HUES64 (cell line): ENCODE results near the gene IDH3A.

Experiments used
- H3K27ac ChIP-seq: 2 replicates; pipeline ENCODE4 v1.7.0; 2013; ENCODE audit warnings: low read depth, low read length, inconsistent platforms
- H3K27me3 ChIP-seq: 2 replicates; pipeline ENCODE4 v1.6.1; 2013; ENCODE audit warnings: mild to moderate bottlenecking, low read length; ENCODE audit not compliant: insufficient read depth
- H3K36me3 ChIP-seq: 2 replicates; pipeline ENCODE4 v1.6.1; 2013; ENCODE audit warnings: mild to moderate bottlenecking, low read length; ENCODE audit not compliant: insufficient read depth
- H3K4me1 ChIP-seq: 2 replicates; pipeline ENCODE4 v1.6.1; 2013; ENCODE audit warnings: mild to moderate bottlenecking, low read length, moderate library complexity; ENCODE audit not compliant: insufficient read depth
- H3K4me3 ChIP-seq: 2 replicates; pipeline ENCODE4 v1.5.1; 2013; ENCODE audit warnings: mild to moderate bottlenecking, low read length, moderate library complexity
- H3K9ac ChIP-seq: 2 replicates; pipeline ENCODE4 v1.6.1; 2013; ENCODE audit warnings: mild to moderate bottlenecking, low read depth, low read length
- H3K9me3 ChIP-seq: 2 replicates; pipeline ENCODE4 v1.6.1; 2013; ENCODE audit warnings: low read depth, low read length; ENCODE audit not compliant: insufficient read depth
- WGBS: fragments of 150-250, 120-280 bp; methylation state at CpG from one replicate; pipeline ENCODE4 v1.1.7; 2013; ENCODE audit warnings: missing lambda C conversion rate; 5-methylcytosine and 5-hydroxymethylcytosine counted together

Gene IDH3A

DNA sequence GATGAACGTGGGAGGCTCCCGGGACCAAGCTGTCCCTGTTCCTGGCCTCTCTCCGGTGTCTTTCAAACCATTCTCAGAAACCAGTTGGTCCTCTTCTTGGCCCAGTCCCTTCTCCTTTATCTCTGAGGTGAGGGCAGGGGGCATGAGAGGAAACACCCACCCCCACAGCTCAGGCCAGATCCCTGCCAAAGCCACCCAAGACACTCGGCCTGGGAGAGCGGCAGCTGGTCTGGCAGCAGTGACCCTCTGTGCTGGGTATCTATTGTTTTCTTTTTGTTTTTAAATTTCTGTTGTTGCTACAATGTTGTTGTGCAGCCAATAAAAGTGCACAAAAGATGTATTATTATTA, 57.9 kb downstream of the IDH3A start:
- H3K9ac ChIP-seq, result no peak overlapping the region
- no peaks in the 10 kb centered on the region for H3K27me3 ChIP-seq
- no peaks in the 10 kb centered on the region for H3K4me1 ChIP-seq
- H3K27ac ChIP-seq, result no peak overlapping the region
- H3K4me3 ChIP-seq, result no peak overlapping the region
- no peaks in the 10 kb centered on the region for H3K9me3 ChIP-seq
- 89% methylated on average over 5 of the region's 5 CpGs for WGBS
- no peaks in the 10 kb centered on the region for H3K36me3 ChIP-seq

DNA sequence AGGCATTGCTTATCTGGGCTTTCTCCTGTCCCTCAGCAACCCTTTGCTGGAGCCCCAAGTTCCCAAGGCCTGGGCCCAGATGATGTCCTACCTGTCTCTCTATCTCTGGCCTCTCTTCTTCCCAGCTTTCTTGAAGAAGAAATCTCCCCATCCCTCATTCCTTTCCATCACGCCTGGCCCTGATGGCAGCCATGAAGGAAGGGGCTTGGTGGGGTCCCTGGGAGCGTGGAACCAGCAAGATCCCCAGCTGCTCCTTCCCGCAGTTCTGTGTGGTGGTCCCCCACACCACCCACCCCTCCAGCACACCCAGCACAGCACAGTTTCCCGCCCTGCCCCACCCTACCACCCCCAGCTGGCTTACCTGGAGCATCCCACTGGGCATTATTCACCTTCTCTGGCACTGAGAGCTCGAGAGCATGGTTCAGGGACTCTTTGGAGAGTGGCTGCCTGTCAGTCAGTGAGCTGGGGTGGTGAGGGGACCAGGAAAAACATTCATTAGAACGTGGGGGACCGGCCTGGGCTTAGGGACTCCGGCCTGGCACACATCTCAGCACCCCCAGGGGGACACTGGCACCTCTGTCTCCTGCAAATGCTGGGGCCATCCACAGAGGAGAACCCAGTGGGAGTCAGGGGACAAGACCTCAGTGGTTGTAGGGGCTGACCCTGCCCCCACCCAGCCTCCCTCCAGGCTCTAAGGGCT, 58.6 kb downstream of the IDH3A start:
- Histone ChIP-seq H3K27me3 (no peaks in the 10 kb centered on the region), H3K4me1 (no peaks in the 10 kb centered on the region), H3K36me3 (no peaks in the 10 kb centered on the region), H3K9ac (no peak overlapping the region), H3K9me3 (no peaks in the 10 kb centered on the region), H3K4me3 (no peak overlapping the region), H3K27ac (no peak overlapping the region)
- 93% methylated on average over 8 of the region's 8 CpGs for WGBS

DNA sequence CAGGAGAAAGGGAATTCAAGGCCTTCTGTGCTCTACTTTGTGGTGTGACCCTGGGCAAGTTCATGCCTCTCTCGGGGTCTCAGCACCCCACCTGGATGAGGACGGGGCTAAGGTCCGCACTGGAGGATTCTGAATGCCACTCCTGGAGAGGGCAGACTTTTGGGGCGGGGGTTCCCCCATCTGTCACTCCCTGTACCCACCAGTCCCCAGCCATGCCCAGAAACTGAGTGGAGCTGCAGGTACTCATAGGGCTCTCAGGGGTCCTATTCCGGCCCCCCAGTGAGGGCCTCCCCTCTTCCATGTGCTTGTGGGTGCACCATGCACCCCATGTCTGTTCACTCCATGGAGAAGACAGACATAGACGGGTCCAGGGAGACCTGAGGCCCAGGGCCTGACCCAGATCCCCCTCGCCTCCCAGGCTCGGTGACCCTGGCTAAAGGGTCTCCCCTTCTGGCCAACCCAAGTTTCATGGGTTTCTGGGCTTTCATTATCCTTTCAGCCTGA, 59.2 kb downstream of the IDH3A start:
- Histone ChIP-seq H3K27me3 (no peaks in the 10 kb centered on the region), H3K4me3 (no peak overlapping the region), H3K9ac (no peak overlapping the region), H3K9me3 (no peaks in the 10 kb centered on the region), H3K27ac (no peak overlapping the region), H3K36me3 (no peaks in the 10 kb centered on the region), H3K4me1 (no peaks in the 10 kb centered on the region)
- WGBS, result 91% methylated on average over 8 of the region's 8 CpGs

DNA sequence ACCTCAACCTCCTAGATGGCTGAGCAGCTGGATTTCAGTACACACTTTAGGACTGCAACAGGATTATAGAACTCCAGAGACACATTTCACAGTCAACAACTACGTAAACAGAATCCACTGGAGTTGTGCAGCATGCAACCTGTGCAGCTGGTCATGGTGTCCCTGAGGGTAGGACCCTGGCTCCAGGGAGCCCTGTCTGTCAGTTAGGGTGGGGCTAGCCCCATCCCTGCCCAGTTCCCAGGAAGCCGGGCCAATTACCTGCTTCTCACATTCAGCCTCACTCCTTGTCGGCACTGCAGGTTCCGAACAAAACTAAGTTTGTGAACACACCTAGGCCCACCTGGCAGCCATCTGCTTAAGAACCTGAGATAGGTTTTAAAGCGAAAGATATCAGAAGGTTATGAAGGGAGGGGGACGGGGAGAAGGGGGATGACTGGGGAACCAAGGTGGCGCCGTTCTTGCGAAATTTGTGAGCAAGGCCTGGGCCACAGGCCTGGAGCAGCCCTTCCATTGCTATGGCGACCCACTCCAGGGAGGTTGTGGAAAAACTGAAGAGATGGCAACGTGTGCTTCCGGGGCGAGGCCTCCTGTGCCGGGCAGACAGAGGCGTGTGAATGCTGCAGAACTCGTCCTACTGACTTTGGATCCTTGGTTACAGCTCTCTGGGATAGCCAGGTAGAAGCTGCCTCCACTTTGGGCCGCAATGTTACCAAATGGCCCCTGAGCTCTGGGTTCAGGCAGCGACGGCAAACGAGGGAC, 59.9 kb downstream of the IDH3A start:
- Histone ChIP-seq H3K9ac (no peak overlapping the region), H3K27ac (no peak overlapping the region), H3K9me3 (no peaks in the 10 kb centered on the region), H3K4me1 (no peaks in the 10 kb centered on the region), H3K36me3 (no peaks in the 10 kb centered on the region), H3K4me3 (no peak overlapping the region), H3K27me3 (no peaks in the 10 kb centered on the region)
- WGBS, result 93% methylated on average over 20 of the region's 20 CpGs

DNA sequence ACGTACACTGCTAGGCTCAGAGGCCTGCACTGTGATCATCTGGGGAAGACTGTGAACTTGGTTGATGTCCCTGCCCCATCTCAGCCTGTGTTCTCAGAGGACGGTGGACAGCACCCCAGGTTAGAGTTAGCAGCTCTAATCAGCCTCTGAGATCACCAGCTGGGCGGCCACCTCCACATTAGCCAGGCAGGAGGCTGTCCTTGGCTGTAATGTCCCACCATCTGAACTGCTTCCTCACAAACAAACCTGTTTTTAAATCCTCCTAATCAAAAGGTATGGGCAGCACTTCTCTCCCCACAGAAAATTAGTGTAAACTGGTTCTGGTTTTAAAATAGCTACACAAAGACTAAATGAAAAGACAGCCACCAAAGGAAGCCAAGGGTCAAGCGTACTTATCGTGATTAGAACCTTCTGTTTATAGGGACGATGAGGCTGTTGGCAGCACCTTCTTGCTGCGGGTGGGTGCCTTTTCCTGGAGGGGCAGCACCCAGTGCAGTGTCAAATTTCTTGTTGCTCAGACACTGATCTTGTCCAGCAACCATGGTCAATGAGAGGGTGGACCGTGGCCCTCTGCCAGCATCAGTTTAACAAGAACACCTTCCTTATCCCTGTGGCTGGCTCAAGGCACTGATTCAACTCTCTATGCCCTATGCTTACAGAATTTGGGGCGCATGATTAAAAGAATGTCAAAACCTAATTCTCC, 60.6 kb downstream of the IDH3A start:
- 94% methylated on average over 9 of the region's 9 CpGs for WGBS
- H3K4me3 ChIP-seq, result no peak overlapping the region
- peaks cover 2% of the 10 kb centered on the region; the same call in 1 of the 2 replicates for H3K4me1 ChIP-seq
- H3K36me3 ChIP-seq, result no peaks in the 10 kb centered on the region
- no peak overlapping the region for H3K27ac ChIP-seq
- H3K9ac ChIP-seq, result no peak overlapping the region
- H3K9me3 ChIP-seq, result no peaks in the 10 kb centered on the region
- H3K27me3 ChIP-seq, result no peaks in the 10 kb centered on the region

DNA sequence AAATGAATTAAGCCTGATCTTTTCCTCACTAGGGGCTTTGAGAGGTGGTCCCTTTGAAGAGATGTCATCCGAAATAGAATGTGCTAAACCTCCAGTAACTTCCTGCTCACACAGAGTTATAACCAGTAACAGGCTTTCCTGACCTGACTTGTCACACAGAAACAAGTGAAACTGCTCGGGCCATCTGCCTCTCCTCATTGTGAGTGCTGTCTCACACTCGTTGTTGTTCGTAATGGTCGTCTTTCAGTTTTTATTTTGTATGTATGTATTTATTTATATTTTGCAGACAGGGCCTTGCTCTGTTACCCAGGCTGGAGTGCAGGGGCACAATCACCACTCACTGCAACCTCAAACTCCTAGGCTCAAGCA, 61.2 kb downstream of the IDH3A start:
- Histone ChIP-seq H3K36me3 (no peaks in the 10 kb centered on the region), H3K27me3 (no peaks in the 10 kb centered on the region), H3K27ac (no peak overlapping the region), H3K9ac (no peak overlapping the region), H3K9me3 (no peaks in the 10 kb centered on the region), H3K4me3 (no peak overlapping the region), H3K4me1 (peaks cover 6% of the 10 kb centered on the region; the same call in 1 of the 2 replicates)
- WGBS, result 91% methylated on average over 5 of the region's 5 CpGs

DNA sequence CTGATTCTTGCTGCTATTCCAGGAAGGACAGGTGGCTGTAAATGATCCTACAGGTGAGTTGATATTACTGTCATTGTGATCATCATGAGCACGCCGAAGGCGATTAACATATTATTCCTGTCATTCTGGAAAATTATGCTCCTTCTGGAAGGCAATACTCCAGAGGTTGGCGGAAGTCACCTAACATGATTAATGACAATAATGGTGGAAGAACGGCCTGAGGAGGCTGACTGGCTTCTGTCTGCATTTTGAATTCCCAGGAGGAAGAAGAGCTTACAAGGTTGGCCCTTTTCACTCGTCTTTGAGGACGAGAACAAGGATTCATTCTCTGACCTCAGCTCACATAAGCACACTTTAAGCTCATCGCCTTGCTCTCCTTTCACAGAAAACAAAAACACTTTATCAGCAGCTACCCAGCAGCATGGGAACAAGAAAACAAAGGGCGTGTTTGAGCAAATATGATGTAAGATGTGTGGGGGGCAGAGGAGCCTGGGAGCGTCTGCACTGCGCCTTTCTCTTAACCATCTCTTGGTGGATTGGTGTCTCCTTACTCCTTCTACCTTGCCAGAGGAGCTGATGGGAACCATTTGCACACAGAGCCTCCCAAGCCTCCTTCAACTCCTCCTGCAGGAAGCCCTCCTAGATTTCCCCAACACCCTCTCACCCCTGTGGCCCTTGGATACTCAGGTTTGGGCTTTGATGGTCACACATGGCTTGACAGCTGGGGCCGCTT, 62.2 kb downstream of the IDH3A start:
- WGBS, result 89% methylated on average over 12 of the region's 12 CpGs
- no peak overlapping the region for H3K4me3 ChIP-seq
- H3K27me3 ChIP-seq, result no peaks in the 10 kb centered on the region
- H3K9ac ChIP-seq, result no peak overlapping the region
- peaks cover 6% of the 10 kb centered on the region; the same call in 1 of the 2 replicates for H3K4me1 ChIP-seq
- H3K9me3 ChIP-seq, result no peaks in the 10 kb centered on the region
- no peak overlapping the region for H3K27ac ChIP-seq
- H3K36me3 ChIP-seq, result no peaks in the 10 kb centered on the region

DNA sequence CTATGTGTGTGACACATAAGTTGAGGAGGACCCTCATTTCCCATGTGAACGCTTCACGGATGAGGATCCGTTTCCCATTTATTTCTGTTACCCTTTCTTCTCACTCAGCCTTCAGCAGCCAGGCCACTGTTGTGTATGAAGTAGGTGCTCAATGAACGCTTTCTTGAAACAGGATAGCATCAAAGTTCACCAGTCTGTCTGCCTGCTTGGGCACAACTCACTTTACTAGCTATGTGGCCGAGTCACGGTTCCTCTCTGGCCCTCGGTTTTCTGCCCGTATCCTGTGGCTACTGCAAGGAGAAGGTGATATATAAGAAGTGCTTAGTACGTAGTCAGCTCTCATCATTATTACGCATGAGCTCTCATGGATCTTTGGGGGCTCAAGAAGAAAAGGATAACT, 62.8 kb downstream of the IDH3A start:
- H3K9me3 ChIP-seq, result no peaks in the 10 kb centered on the region
- peaks cover 6% of the 10 kb centered on the region; the same call in 1 of the 2 replicates for H3K4me1 ChIP-seq
- no peak overlapping the region for H3K9ac ChIP-seq
- no peaks in the 10 kb centered on the region for H3K36me3 ChIP-seq
- WGBS, result 94% methylated on average over 10 of the region's 10 CpGs
- no peaks in the 10 kb centered on the region for H3K27me3 ChIP-seq
- no peak overlapping the region for H3K27ac ChIP-seq
- H3K4me3 ChIP-seq, result no peak overlapping the region

DNA sequence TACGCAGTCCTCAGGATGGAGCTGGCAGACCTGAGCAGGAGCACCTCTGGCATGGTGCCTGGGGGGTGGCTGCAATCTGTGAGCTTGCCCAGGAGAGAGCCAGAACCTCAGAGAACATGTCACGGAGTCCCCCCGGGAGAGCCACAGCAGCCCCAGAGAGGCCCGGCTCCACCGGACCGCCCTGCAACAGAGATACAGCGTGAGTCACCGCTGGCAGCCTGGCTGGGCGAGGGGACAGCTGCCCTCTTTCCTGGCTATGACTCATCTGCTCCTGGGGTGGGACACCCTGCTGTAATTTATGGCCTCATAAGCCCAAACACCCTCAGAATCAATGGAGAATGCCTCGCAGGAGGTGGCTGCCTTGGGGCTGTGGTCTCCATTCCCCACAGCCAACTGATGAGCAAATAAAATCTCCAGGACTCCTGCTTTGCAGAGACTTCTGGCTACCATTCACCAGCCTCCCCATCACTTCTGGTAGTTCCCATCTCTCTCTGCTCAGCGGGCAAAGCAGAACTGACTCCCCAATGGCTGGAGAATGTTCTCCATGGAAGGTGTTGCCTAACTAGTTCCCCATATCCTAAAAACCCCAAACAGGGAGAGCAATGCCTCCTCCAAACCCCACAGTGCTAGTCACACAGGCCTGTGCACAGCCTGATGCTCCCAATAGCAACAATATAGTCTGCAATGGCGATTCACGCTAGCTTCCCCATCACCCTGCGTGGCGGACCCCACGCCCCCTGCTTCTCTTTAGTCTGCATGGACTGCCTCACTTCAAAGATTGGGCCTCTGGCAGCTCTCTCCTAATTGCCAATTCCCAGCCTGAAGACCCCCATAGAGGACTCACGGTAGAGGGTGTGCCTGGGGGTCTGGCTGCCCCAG, 63.6 kb downstream of the IDH3A start:
- Histone ChIP-seq H3K36me3 (no peaks in the 10 kb centered on the region), H3K9me3 (no peaks in the 10 kb centered on the region), H3K4me1 (peaks cover 6% of the 10 kb centered on the region; the same call in 1 of the 2 replicates), H3K9ac (no peak overlapping the region), H3K27ac (no peak overlapping the region), H3K27me3 (no peaks in the 10 kb centered on the region), H3K4me3 (no peak overlapping the region)
- 64% methylated on average over 17 of the region's 17 CpGs for WGBS

DNA sequence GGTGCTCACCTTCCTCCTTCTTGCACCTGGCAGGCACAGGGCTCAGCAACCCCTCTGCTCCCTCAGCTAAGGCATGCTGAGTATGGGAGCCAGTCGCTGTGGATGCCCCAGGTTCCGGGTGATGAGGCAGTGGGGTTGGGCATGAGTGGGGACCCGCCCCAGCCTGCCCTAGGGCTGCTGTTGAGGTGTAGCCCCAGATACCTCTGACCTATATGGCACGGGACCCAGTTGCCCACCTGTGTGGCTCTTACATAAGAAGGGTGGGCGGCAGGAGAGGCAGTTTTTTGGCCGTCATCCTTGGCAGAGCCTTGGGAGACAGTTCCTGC, 64.2 kb downstream of the IDH3A start:
- Histone ChIP-seq H3K27ac (no peak overlapping the region), H3K4me1 (peaks cover 6% of the 10 kb centered on the region; the same call in 1 of the 2 replicates)
- 88% methylated on average over 6 of the region's 6 CpGs for WGBS

More for the DNA sequence above, 64.2 kb downstream of the IDH3A start:
- Histone ChIP-seq H3K4me3 (no peak overlapping the region), H3K27me3 (no peaks in the 10 kb centered on the region), H3K9ac (no peak overlapping the region), H3K9me3 (no peaks in the 10 kb centered on the region), H3K36me3 (no peaks in the 10 kb centered on the region)
